Breast epithelium (tissue), 4 donors: Measurements from ENCODE around the gene CISTR. TPM values are rescaled to one million over a fixed set of nuclear protein-coding genes. Genes with fewer than 3 reads are reported as not detected.

Source experiments
- DNase-seq, 2 donors: peaks; one replicate each; pipeline ENCODE4 v3.0.0-alpha.2; 2019; ENCODE audit warnings: low spot score in 2 of 2
- H3K27ac ChIP-seq, 2 donors: fragments of 200-600 bp; sonication (generic) in 1 of 2; one replicate each; pipeline ENCODE4 v1.5.1; 2016 to 2019; ENCODE audit warnings: mild to moderate bottlenecking in 1 of 2
- H3K27me3 ChIP-seq, 2 donors: fragments of 200-600 bp; sonication (generic) in 1 of 2; one replicate each; pipeline versions ENCODE4 v1.5.1 to v1.6.0; 2017 to 2019; ENCODE audit warnings: control low read depth in 1 of 2, mild to moderate bottlenecking in 1 of 2
- H3K36me3 ChIP-seq: fragments of 200-600 bp; one replicate; pipeline ENCODE4 v1.5.1; 2019
- H3K4me1 ChIP-seq, 2 donors: fragments of 200-600 bp; sonication (generic); one replicate each; pipeline ENCODE4 v1.5.1; 2016 to 2019; ENCODE audit warnings: control low read depth in 1 of 2
- H3K4me3 ChIP-seq, 3 donors: fragments of 200-600 bp; sonication (generic); 1 replicate in 2 of 3; 2 replicates in 1 of 3; pipeline ENCODE4 v1.5.1; 2016 to 2019; ENCODE audit warnings: mild to moderate bottlenecking in 3 of 3, moderate library complexity in 2 of 3
- H3K9me3 ChIP-seq, 2 donors: fragments of 200-600 bp; sonication (generic) in 1 of 2; one replicate each; pipeline ENCODE4 v1.5.1; 2016 to 2019; ENCODE audit warnings: control low read depth in 1 of 2
- POLR2A ChIP-seq: fragments of 450-650 bp; IDR thresholded peaks from one replicate; pipeline ENCODE4 v1.6.1; 2016; ENCODE audit warnings: antibody characterized with exemption, mild to moderate bottlenecking, moderate library complexity
- POLR2AphosphoS5 ChIP-seq, 3 donors: sonication (generic); formaldehyde crosslinking; IDR thresholded peaks; one replicate each; pipeline ENCODE4 v1.6.1; 2017; ENCODE audit warnings: antibody characterized with exemption in 3 of 3
- intact Hi-C: fragments of 100-400 bp; cut with DNase I; formaldehyde crosslinking; loops from one replicate; pipeline ENCODE4 v1.15.1; 2023; ENCODE audit warnings: low total_unique reads
- total RNA-seq, 3 donors: library from RNA; depleted of rRNA; stranded (reverse); fragments of >200 nt; gene quantifications; one replicate each; pipeline ENCODE4 v1.1.0, GENCODE V29; 2016
- TF ChIP-seq, protein P1 (sequence below), 3 donors: fragments of 450-650 bp; IDR thresholded peaks; one replicate each; pipeline ENCODE4 v1.5.1; 2016 to 2017; ENCODE audit warnings: antibody characterized with exemption in 3 of 3, mild to moderate bottlenecking in 3 of 3, moderate library complexity in 3 of 3

The CISTR gene
- total RNA-seq, 3 donors from 2014 or later, result not detected

GRCh38 chr12:53776872-53777271 lies 25.1 kb upstream of the CISTR start:
- Histone ChIP-seq H3K4me3 (no peak overlapping the region), H3K27me3 (no peaks in the 10 kb centered on the region), H3K4me1 (peaks cover 0 to 7% of the 10 kb centered on the region in 2 donors), H3K9me3 (no peaks in the 10 kb centered on the region), H3K36me3 (no peaks in the 10 kb centered on the region), H3K27ac (peak overlapping the region; percentile 82 to 89)
- intact Hi-C loops, result no loop called here
- DNase-seq, result no peak
- TF ChIP-seq POLR2AphosphoS5 (IDR thresholded peaks at IDR 0.05), result no peak
- TF ChIP-seq POLR2A, result no peak
- TF ChIP-seq, protein P1, sequence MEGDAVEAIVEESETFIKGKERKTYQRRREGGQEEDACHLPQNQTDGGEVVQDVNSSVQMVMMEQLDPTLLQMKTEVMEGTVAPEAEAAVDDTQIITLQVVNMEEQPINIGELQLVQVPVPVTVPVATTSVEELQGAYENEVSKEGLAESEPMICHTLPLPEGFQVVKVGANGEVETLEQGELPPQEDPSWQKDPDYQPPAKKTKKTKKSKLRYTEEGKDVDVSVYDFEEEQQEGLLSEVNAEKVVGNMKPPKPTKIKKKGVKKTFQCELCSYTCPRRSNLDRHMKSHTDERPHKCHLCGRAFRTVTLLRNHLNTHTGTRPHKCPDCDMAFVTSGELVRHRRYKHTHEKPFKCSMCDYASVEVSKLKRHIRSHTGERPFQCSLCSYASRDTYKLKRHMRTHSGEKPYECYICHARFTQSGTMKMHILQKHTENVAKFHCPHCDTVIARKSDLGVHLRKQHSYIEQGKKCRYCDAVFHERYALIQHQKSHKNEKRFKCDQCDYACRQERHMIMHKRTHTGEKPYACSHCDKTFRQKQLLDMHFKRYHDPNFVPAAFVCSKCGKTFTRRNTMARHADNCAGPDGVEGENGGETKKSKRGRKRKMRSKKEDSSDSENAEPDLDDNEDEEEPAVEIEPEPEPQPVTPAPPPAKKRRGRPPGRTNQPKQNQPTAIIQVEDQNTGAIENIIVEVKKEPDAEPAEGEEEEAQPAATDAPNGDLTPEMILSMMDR (IDR thresholded peaks at IDR 0.05), result no peak

DNA sequence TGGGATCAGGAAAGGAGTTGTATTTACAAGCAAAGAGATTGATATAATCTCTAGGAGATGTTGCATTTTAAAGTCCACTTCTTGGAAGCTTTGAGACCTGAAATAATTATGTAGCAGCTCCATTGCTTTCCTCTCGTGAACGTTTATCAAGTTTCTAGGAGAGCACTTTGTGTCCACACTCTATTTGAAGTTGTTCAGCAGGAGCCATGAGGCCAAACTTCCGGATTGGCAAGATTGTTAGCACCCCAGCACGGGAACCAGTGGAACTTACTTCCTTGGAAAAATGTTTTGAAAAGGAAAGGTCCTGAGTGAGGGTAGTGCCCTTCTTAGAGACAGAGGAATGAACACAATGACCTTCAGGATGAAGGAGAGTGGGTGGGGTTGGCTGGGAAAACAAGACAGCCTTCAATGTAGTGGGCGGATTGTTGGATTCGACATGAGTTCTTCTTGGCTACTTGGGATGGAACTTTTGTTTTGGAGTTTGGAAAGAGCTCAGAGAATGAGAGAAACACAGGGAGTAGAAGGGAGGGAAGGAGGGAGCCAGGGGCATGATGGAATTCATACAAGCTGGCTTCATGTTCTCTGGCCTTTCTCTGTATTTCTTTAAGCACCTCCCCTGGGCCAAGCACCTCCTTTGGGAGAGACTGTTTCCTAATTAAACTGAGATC lies 23.8 kb upstream of the CISTR start:
- H3K4me3 ChIP-seq, result no peak overlapping the region
- H3K36me3 ChIP-seq, result no peaks in the 10 kb centered on the region
- H3K9me3 ChIP-seq, result no peaks in the 10 kb centered on the region
- intact Hi-C loops, result no loop called here
- peak overlapping the region; percentile 82 to 89 for H3K27ac ChIP-seq
- H3K27me3 ChIP-seq, result no peaks in the 10 kb centered on the region
- TF ChIP-seq, protein P1 (IDR thresholded peaks at IDR 0.05), result no peak
- TF ChIP-seq POLR2AphosphoS5 (IDR thresholded peaks at IDR 0.05), result peak in 1 of 3 donors; percentile 23
- no peak for TF ChIP-seq POLR2A
- H3K4me1 ChIP-seq, result peaks cover 0 to 7% of the 10 kb centered on the region in 2 donors
- DNase-seq, result peak in 1 of 2 donors; percentile 76

DNA sequence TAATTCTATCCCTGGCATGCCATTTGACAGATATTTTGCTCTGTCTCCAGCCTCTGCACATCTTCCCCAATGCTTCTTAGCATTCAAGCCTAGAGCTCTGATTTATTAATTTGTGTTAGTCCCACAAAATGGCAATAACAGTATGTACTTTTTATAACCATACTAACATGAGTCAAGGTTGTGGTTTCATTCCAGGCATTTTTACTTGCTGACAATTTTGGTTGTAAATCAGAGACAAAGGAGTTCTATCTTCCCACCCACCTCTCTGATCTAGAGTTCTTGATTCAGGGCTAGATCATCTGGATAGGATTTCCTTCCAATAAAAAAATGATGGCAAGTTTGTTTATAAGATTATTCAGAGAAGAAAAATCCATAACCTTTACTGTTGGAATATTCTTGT lies 18.5 kb upstream of the CISTR start:
- intact Hi-C loops, result no loop called here
- no peak for DNase-seq
- Histone ChIP-seq H3K27ac (no peak overlapping the region), H3K36me3 (no peaks in the 10 kb centered on the region), H3K9me3 (no peaks in the 10 kb centered on the region), H3K4me3 (no peak overlapping the region), H3K4me1 (no peaks in the 10 kb centered on the region), H3K27me3 (no peaks in the 10 kb centered on the region)
- TF ChIP-seq, protein P1 (IDR thresholded peaks at IDR 0.05), result no peak
- TF ChIP-seq POLR2AphosphoS5 (IDR thresholded peaks at IDR 0.05), result no peak
- no peak for TF ChIP-seq POLR2A

DNA sequence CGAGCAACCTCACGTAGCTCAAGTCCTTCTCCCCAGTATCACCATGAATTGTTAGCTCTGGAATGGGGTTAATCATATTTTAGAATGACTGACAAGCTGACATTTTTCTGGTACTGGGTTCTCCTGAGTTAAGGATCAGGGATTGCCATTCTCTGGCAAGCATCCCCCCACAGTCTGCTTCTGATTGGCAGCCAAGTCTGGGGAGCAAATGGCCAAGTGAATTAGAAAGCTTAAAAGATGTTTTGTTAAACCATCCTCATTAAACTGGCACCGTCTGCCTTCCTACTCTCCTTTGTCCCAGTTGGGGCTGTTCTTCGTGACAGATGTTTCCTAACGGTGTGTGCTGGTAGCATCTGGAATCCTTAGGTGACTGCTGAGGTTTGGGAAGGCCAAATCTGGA lies 17.2 kb upstream of the CISTR start:
- no peaks in the 10 kb centered on the region for H3K36me3 ChIP-seq
- DNase-seq, result no peak
- intact Hi-C loops, result no loop called here

DNA sequence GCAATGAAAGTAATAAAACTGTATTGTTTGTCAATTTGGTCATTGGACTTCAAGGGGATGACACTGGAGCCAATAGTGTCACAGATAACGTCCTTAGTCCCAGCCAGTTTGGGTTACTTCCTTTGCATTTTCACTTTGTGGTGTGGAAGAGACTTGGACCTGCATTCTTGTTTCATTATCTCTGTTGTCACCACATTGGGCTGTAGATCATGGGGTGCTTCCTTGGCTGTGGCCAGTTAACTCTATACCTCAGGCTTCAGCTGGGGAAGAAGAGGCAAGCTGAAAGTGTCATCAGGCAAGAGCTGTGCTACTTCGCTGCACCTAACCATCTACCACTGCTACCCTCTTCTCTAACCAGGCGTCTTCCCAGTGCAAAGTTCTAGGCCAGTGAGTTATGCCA lies 15.1 kb upstream of the CISTR start:
- Histone ChIP-seq H3K27me3 (peaks cover 0 to 3% of the 10 kb centered on the region in 2 donors), H3K9me3 (no peaks in the 10 kb centered on the region), H3K36me3 (no peaks in the 10 kb centered on the region), H3K4me3 (no peak overlapping the region), H3K4me1 (no peaks in the 10 kb centered on the region), H3K27ac (no peak overlapping the region)
- no peak for TF ChIP-seq POLR2A
- TF ChIP-seq POLR2AphosphoS5 (IDR thresholded peaks at IDR 0.05), result no peak
- TF ChIP-seq, protein P1 (IDR thresholded peaks at IDR 0.05), result no peak
- intact Hi-C loops, result no loop called here
- no peak for DNase-seq

More for the DNA sequence above, 17.2 kb upstream of the CISTR start:
- TF ChIP-seq POLR2AphosphoS5 (IDR thresholded peaks at IDR 0.05), result no peak
- no peak for TF ChIP-seq POLR2A
- TF ChIP-seq, protein P1 (IDR thresholded peaks at IDR 0.05), result no peak
- Histone ChIP-seq H3K4me1 (no peaks in the 10 kb centered on the region), H3K27me3 (peaks cover 0 to under 1% of the 10 kb centered on the region in 2 donors), H3K27ac (peak overlapping the region in 1 of 2 donors; percentile 32), H3K4me3 (no peak overlapping the region), H3K9me3 (no peaks in the 10 kb centered on the region)
